Panc1 (cell line): ENCODE measurements around the gene FHIT. TPM values are rescaled to one million over a fixed set of nuclear protein-coding genes. Genes with fewer than 3 reads are reported as not detected.

Experiments used
- ATAC-seq: fragments of 200-7000 bp; cut with Tn5 transposase; 2 replicates; pipeline ENCODE4 v1.9.1; 2020; ENCODE audit warnings: mild to moderate bottlenecking, moderate library complexity
- BruUV-seq: library from RNA; stranded (reverse); fragments of 400-500 nt; replicated peaks from 2 replicates; lab custom pipeline; 2021; lab: Mats Ljungman, UMichigan
- CTCF ChIA-PET: fragments of 300-600 bp; sonication (Branson Sonifier 250); formaldehyde crosslinking; loops from one replicate; lab custom pipeline; 2022; ENCODE audit warnings: antibody characterized with exemption; lab: Charles Lee
- POLR2A ChIA-PET: fragments of 300-600 bp; sonication (Branson Sonifier 250); formaldehyde crosslinking; loops from one replicate; lab custom pipeline; 2022; ENCODE audit warnings: antibody characterized with exemption; lab: Charles Lee
- DNase-seq: peaks from one replicate; pipeline ENCODE4 v3.0.0-alpha.2; 2010; ENCODE audit warnings: low read depth, low spot score
- H3K27ac ChIP-seq: 2 replicates; pipeline ENCODE4 v1.5.1; 2011; ENCODE audit warnings: mild to moderate bottlenecking, low read length, inconsistent platforms
- H3K27me3 ChIP-seq: fragments of 200-500 bp; sonication (Bioruptor generic); 2 replicates; pipeline ENCODE4 v1.6.0; 2014; ENCODE audit warnings: low read length, inconsistent platforms; ENCODE audit not compliant: control insufficient read depth, insufficient read depth
- H3K36me3 ChIP-seq: fragments of 200-500 bp; sonication (Bioruptor generic); 2 replicates; pipeline ENCODE4 v1.5.1; 2014; ENCODE audit warnings: inconsistent platforms, mild to moderate bottlenecking, low read length, moderate library complexity; ENCODE audit not compliant: control insufficient read depth, insufficient read depth
- H3K4me1 ChIP-seq: 2 replicates; pipeline ENCODE4 v1.5.1; 2011; ENCODE audit warnings: inconsistent platforms, mild to moderate bottlenecking, low read length, moderate library complexity; ENCODE audit not compliant: control insufficient read depth, insufficient read depth
- H3K4me3 ChIP-seq, 2 experiments: 2 replicates each; pipeline ENCODE4 v1.5.1; 2011 to 2012; ENCODE audit warnings: low read depth in 2 of 2, low read length in 2 of 2, mild to moderate bottlenecking in 2 of 2, inconsistent platforms in 1 of 2, moderate library complexity in 1 of 2
- H3K9me3 ChIP-seq: fragments of 200-500 bp; sonication (Bioruptor generic); 2 replicates; pipeline ENCODE4 v1.5.1; 2014; ENCODE audit warnings: low read depth, mild to moderate bottlenecking, inconsistent platforms, low read length, moderate library complexity; ENCODE audit not compliant: control insufficient read depth, insufficient read depth
- POLR2AphosphoS5 ChIP-seq: IDR thresholded peaks from 2 replicates; pipeline ENCODE4 v1.6.1; 2012; ENCODE audit warnings: mild to moderate bottlenecking, low read depth, low read length, moderate library complexity
- SIN3A ChIP-seq: IDR thresholded peaks from 2 replicates; pipeline ENCODE4 v1.6.1; 2012; ENCODE audit warnings: low read depth, mild to moderate bottlenecking, low read length, moderate library complexity, borderline replicate concordance; ENCODE audit not compliant: insufficient read depth
- TCF7L2 ChIP-seq: IDR thresholded peaks from 2 replicates; pipeline ENCODE4 v1.6.1; 2011; ENCODE audit warnings: mild to moderate bottlenecking, low read depth, low read length, inconsistent platforms
- in situ Hi-C: cut with HindIII; loops from 2 replicates; pipeline ENCODE4 v1.10.0; 2016; ENCODE audit warnings: low sequenced_read_pairs, low pct_unique_long_range_greater_than_20kb
- intact Hi-C: fragments of 100-400 bp; cut with micrococcal nuclease; formaldehyde crosslinking; loops from one replicate; pipeline ENCODE4 v1.10.0; 2022; ENCODE audit not compliant: unreplicated experiment
- total RNA-seq: library from RNA; stranded (reverse); gene quantifications from one replicate; pipeline ENCODE4 v1.2.1, GENCODE V29; 2021; ENCODE audit not compliant: unreplicated experiment
- TF ChIP-seq, protein P1 (sequence below): fragments of 450-650 bp; IDR thresholded peaks from 2 replicates; pipeline ENCODE4 v1.5.1; 2017; ENCODE audit warnings: mild to moderate bottlenecking
- TF ChIP-seq, protein P2 (sequence below), 2 experiments: IDR thresholded peaks; 2 replicates each; pipeline ENCODE4 v1.6.1; 2011 to 2012; ENCODE audit warnings: low read depth in 2 of 2, control low read depth in 1 of 2, low read length in 1 of 2, mild to moderate bottlenecking in 1 of 2, moderate library complexity in 1 of 2; ENCODE audit not compliant: insufficient read depth in 1 of 2

FHIT gene
- total RNA-seq, 1 experiment from 2014 or later = 2.2 TPM

DNA sequence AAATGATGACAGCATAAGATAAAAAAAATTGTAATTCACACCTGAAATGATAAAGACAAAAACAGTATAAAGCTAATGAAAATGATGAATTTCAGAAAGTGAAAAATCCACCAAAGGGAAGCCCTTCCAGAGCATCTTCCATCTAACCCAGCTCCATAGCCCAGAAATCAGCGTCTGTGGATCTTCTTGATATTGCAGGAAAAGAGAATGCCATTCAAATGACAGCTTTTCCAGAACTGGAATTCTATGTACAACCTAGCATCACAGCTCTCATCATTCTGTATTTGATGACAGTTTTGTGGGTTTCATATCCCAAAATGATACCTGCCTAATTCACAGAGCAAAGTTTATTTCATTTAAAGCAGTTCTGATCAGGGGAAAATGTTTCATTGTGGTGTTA lies 267.3 kb downstream of the FHIT start:
- in situ Hi-C loops (no loop called here), intact Hi-C loops (no loop called here)
- DNase-seq = no peak
- ATAC-seq = no peak
- H3K36me3 ChIP-seq = no peaks in the 10 kb centered on the region
- POLR2A ChIA-PET = no interaction called here
- no TSS peak for BruUV-seq
- no peaks in the 10 kb centered on the region for H3K4me1 ChIP-seq
- TF ChIP-seq TCF7L2 = no peak
- TF ChIP-seq, protein P1, sequence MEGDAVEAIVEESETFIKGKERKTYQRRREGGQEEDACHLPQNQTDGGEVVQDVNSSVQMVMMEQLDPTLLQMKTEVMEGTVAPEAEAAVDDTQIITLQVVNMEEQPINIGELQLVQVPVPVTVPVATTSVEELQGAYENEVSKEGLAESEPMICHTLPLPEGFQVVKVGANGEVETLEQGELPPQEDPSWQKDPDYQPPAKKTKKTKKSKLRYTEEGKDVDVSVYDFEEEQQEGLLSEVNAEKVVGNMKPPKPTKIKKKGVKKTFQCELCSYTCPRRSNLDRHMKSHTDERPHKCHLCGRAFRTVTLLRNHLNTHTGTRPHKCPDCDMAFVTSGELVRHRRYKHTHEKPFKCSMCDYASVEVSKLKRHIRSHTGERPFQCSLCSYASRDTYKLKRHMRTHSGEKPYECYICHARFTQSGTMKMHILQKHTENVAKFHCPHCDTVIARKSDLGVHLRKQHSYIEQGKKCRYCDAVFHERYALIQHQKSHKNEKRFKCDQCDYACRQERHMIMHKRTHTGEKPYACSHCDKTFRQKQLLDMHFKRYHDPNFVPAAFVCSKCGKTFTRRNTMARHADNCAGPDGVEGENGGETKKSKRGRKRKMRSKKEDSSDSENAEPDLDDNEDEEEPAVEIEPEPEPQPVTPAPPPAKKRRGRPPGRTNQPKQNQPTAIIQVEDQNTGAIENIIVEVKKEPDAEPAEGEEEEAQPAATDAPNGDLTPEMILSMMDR = no peak
- TF ChIP-seq, protein P2, sequence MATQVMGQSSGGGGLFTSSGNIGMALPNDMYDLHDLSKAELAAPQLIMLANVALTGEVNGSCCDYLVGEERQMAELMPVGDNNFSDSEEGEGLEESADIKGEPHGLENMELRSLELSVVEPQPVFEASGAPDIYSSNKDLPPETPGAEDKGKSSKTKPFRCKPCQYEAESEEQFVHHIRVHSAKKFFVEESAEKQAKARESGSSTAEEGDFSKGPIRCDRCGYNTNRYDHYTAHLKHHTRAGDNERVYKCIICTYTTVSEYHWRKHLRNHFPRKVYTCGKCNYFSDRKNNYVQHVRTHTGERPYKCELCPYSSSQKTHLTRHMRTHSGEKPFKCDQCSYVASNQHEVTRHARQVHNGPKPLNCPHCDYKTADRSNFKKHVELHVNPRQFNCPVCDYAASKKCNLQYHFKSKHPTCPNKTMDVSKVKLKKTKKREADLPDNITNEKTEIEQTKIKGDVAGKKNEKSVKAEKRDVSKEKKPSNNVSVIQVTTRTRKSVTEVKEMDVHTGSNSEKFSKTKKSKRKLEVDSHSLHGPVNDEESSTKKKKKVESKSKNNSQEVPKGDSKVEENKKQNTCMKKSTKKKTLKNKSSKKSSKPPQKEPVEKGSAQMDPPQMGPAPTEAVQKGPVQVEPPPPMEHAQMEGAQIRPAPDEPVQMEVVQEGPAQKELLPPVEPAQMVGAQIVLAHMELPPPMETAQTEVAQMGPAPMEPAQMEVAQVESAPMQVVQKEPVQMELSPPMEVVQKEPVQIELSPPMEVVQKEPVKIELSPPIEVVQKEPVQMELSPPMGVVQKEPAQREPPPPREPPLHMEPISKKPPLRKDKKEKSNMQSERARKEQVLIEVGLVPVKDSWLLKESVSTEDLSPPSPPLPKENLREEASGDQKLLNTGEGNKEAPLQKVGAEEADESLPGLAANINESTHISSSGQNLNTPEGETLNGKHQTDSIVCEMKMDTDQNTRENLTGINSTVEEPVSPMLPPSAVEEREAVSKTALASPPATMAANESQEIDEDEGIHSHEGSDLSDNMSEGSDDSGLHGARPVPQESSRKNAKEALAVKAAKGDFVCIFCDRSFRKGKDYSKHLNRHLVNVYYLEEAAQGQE (IDR thresholded peaks at IDR 0.05; ENCODE audit: insufficient read depth in 1 of 2, low read depth in 2 of 2, low read length in 1 of 2) = no peak
- no peak for TF ChIP-seq POLR2AphosphoS5
- TF ChIP-seq SIN3A = no peak
- H3K4me3 ChIP-seq = no peak overlapping the region
- no peaks in the 10 kb centered on the region for H3K27me3 ChIP-seq
- H3K9me3 ChIP-seq = no peaks in the 10 kb centered on the region
- CTCF ChIA-PET = no interaction called here
- no peak overlapping the region for H3K27ac ChIP-seq

DNA sequence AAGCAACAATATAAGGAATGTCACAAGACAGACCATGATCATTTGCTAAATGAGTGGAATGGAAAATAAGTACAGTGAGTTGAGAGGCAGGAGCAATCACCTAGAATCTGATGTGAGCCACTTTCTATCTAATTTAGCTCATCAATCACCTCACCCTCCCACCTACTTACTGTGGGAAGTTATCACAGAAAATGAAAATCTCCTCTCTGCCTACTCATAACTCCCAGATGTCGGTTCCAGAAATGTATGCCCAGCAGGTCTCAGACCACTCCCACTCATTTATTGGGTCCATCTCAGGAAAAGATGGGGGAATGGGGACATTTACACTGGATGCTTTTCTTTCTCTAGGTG lies 270.9 kb downstream of the FHIT start:
- H3K27me3 ChIP-seq = no peaks in the 10 kb centered on the region
- H3K4me3 ChIP-seq = no peak overlapping the region
- no peaks in the 10 kb centered on the region for H3K9me3 ChIP-seq
- no TSS peak for BruUV-seq
- no peaks in the 10 kb centered on the region for H3K36me3 ChIP-seq
- no peak for DNase-seq
- no peaks in the 10 kb centered on the region for H3K4me1 ChIP-seq
- ChIA-PET POLR2A (no interaction called here), CTCF (no interaction called here)
- intact Hi-C loops = no loop called here
- in situ Hi-C loops = no loop called here
- ATAC-seq = no peak
- TF ChIP-seq TCF7L2 (no peak), POLR2AphosphoS5 (no peak), SIN3A (no peak)
- TF ChIP-seq, protein P2 (IDR thresholded peaks at IDR 0.05; ENCODE audit: insufficient read depth in 1 of 2, low read depth in 2 of 2, low read length in 1 of 2) = no peak
- TF ChIP-seq, protein P1 = no peak
- H3K27ac ChIP-seq = no peak overlapping the region
